Activated CD4-positive, alpha-beta T cell treated with anti-CD3 and anti-CD28 coated beads for 36 hours (primary cell): ENCODE results near the gene CTCFL. TPM values are rescaled to one million over a fixed set of nuclear protein-coding genes. Genes with fewer than 3 reads are reported as not detected.

Source experiments
- ATAC-seq: fragments of 200-7000 bp; cut with Tn5 transposase; one replicate; pipeline ENCODE4 v1.10.0; 2021; ENCODE audit warnings: mild to moderate bottlenecking, moderate library complexity
- CTCF ChIA-PET: fragments of 350-600 bp; sonication (Branson Sonifier 250); formaldehyde crosslinking; loops from one replicate; lab custom pipeline; 2021; ENCODE audit warnings: antibody characterized with exemption; lab: Charles Lee
- POLR2A ChIA-PET: fragments of 350-600 bp; sonication (Branson Sonifier 250); formaldehyde crosslinking; loops from one replicate; lab custom pipeline; 2021; ENCODE audit warnings: antibody characterized with exemption, inconsistent platforms; lab: Charles Lee
- DNase-seq: peaks from one replicate; pipeline ENCODE4 v3.0.0-alpha.2; 2020
- H3K27ac Mint-ChIP-seq: one replicate; pipeline ENCODE4 v1.8.0; 2021; ENCODE audit warnings: mixed read lengths
- H3K27me3 Mint-ChIP-seq: one replicate; pipeline ENCODE4 v1.8.0; 2021; ENCODE audit warnings: mixed read lengths
- H3K36me3 Mint-ChIP-seq: one replicate; pipeline ENCODE4 v1.8.0; 2021; ENCODE audit warnings: low read depth, mixed read lengths
- H3K4me1 Mint-ChIP-seq: one replicate; pipeline ENCODE4 v1.8.0; 2021; ENCODE audit warnings: mixed read lengths
- H3K4me3 Mint-ChIP-seq: one replicate; pipeline ENCODE4 v1.8.0; 2021; ENCODE audit warnings: mild to moderate bottlenecking, moderate library complexity, mixed read lengths
- H3K9me3 Mint-ChIP-seq: one replicate; pipeline ENCODE4 v1.8.0; 2021; ENCODE audit warnings: low read depth, mixed read lengths
- intact Hi-C, 2 experiments: fragments of 100-400 bp; cut with DNase I in 1 of 2; cut with micrococcal nuclease in 1 of 2; formaldehyde crosslinking; loops; one replicate each; pipeline versions ENCODE4 v1.14.2 to v1.15.1; 2022 to 2024; cut with DNase I, micrococcal nuclease
- total RNA-seq, 2 experiments: library from RNA; stranded (reverse); gene quantifications; one replicate each; pipeline ENCODE4 v1.2.3, GENCODE V29; 2021

Gene CTCFL
- total RNA-seq, 2 experiments from 2014 or later: not detected

- intact Hi-C loops: no loop called here
- H3K27me3 Mint-ChIP-seq: peaks cover 10% of the 10 kb centered on the region
- DNase-seq (no peak), ATAC-seq (peak; percentile 33)
- H3K4me1 Mint-ChIP-seq: no peaks in the 10 kb centered on the region
- ChIA-PET CTCF (no interaction called here), POLR2A (no interaction called here)
- H3K4me3 Mint-ChIP-seq: no peak overlapping the region
- H3K36me3 Mint-ChIP-seq: no peaks in the 10 kb centered on the region
- H3K27ac Mint-ChIP-seq: no peak overlapping the region
- no peaks in the 10 kb centered on the region for H3K9me3 Mint-ChIP-seq
Measured at GRCh38 chr20:57544838-57545564, 20.1 kb upstream of the CTCFL start.

- no peaks in the 10 kb centered on the region for H3K36me3 Mint-ChIP-seq
- no peak for DNase-seq
- CTCF ChIA-PET: no interaction called here
- H3K4me3 Mint-ChIP-seq: no peak overlapping the region
- POLR2A ChIA-PET: no interaction called here
- intact Hi-C loops: no loop called here
- peaks cover 3% of the 10 kb centered on the region for H3K9me3 Mint-ChIP-seq
- peaks cover 17% of the 10 kb centered on the region for H3K27me3 Mint-ChIP-seq
- H3K4me1 Mint-ChIP-seq: no peaks in the 10 kb centered on the region
- no peak for ATAC-seq
- no peak overlapping the region for H3K27ac Mint-ChIP-seq
Measured at GRCh38 chr20:57543754-57544153, 18.8 kb upstream of the CTCFL start.

GRCh38 chr20:57540890-57541580, 16.1 kb upstream of the CTCFL start:
- CTCF ChIA-PET: interaction anchor here (0.5 to 1.3 kb wide), 5 partner anchors 20 to 82 kb away, joined by 3 to 4 read pairs (median 3); no protein-coding TSS in a partner anchor
- intact Hi-C loops: no loop called here
- Mint-ChIP-seq H3K9me3 (peaks cover 3% of the 10 kb centered on the region), H3K4me1 (no peaks in the 10 kb centered on the region), H3K4me3 (no peak overlapping the region), H3K36me3 (no peaks in the 10 kb centered on the region), H3K27ac (no peak overlapping the region), H3K27me3 (peaks cover 26% of the 10 kb centered on the region)
- ATAC-seq (no peak), DNase-seq (no peak)
- POLR2A ChIA-PET: no interaction called here

GRCh38 chr20:57539889-57540288, 14.9 kb upstream of the CTCFL start:
- no peaks in the 10 kb centered on the region for H3K4me1 Mint-ChIP-seq
- peaks cover 26% of the 10 kb centered on the region for H3K27me3 Mint-ChIP-seq
- intact Hi-C loops: no loop called here
- CTCF ChIA-PET: interaction anchor here (0.6 kb wide), 1 partner anchor 12 kb away, joined by 3 read pairs; no protein-coding TSS in a partner anchor
- POLR2A ChIA-PET: no interaction called here
- H3K9me3 Mint-ChIP-seq: peaks cover 3% of the 10 kb centered on the region
- no peak for ATAC-seq
- H3K4me3 Mint-ChIP-seq: no peak overlapping the region
- no peak overlapping the region for H3K27ac Mint-ChIP-seq
- no peak for DNase-seq
- H3K36me3 Mint-ChIP-seq: no peaks in the 10 kb centered on the region

- H3K27me3 Mint-ChIP-seq: peaks cover 38% of the 10 kb centered on the region
- no peak for DNase-seq
- POLR2A ChIA-PET: interaction anchor here (0.7 kb wide), 1 partner anchor 1245 kb away, joined by 3 read pairs; no protein-coding TSS in a partner anchor
Measured at GRCh38 chr20:57537822-57538221, 12.9 kb upstream of the CTCFL start.

GRCh38 chr20:57536771-57537724, 12.1 kb upstream of the CTCFL start:
- peaks cover 3% of the 10 kb centered on the region for H3K9me3 Mint-ChIP-seq
- H3K27me3 Mint-ChIP-seq: peaks cover 41% of the 10 kb centered on the region
- ChIA-PET POLR2A (interaction anchor here (0.7 kb wide), 1 partner anchor 1246 kb away, joined by 3 read pairs; no protein-coding TSS in a partner anchor), CTCF (interaction anchor here (0.7 kb wide), 2 partner anchors 58 to 691 kb away, joined by 3 to 5 read pairs; no protein-coding TSS in a partner anchor)
- DNase-seq (no peak), ATAC-seq (no peak)
- H3K4me1 Mint-ChIP-seq: no peaks in the 10 kb centered on the region
- no peak overlapping the region for H3K4me3 Mint-ChIP-seq
- no peak overlapping the region for H3K27ac Mint-ChIP-seq
- H3K36me3 Mint-ChIP-seq: no peaks in the 10 kb centered on the region
- intact Hi-C loops: no loop called here

More at GRCh38 chr20:57537822-57538221, 12.9 kb upstream of the CTCFL start:
- CTCF ChIA-PET: interaction anchor here (0.7 to 1.1 kb wide), 2 partner anchors 57 to 191 kb away, joined by 3 read pairs; no protein-coding TSS in a partner anchor
- Mint-ChIP-seq H3K36me3 (no peaks in the 10 kb centered on the region), H3K9me3 (peaks cover 3% of the 10 kb centered on the region), H3K4me3 (no peak overlapping the region), H3K27ac (no peak overlapping the region), H3K4me1 (no peaks in the 10 kb centered on the region)
- intact Hi-C loops: no loop called here
- ATAC-seq: no peak

- no peak for ATAC-seq
- H3K27me3 Mint-ChIP-seq: peaks cover 41% of the 10 kb centered on the region
Measured at GRCh38 chr20:57536120-57536708, 11.3 kb upstream of the CTCFL start.

GRCh38 chr20:57535297-57535696, 10.4 kb upstream of the CTCFL start:
- peaks cover 3% of the 10 kb centered on the region for H3K9me3 Mint-ChIP-seq
- no peak overlapping the region for H3K4me3 Mint-ChIP-seq
- ATAC-seq (no peak), DNase-seq (no peak)
- peaks cover 37% of the 10 kb centered on the region for H3K27me3 Mint-ChIP-seq
- no peaks in the 10 kb centered on the region for H3K36me3 Mint-ChIP-seq
- intact Hi-C loops: no loop called here
- no peak overlapping the region for H3K27ac Mint-ChIP-seq
- no peaks in the 10 kb centered on the region for H3K4me1 Mint-ChIP-seq
- CTCF ChIA-PET: interaction anchor here (1.0 kb wide), 1 partner anchor 37 kb away, joined by 3 read pairs; no protein-coding TSS in a partner anchor
- POLR2A ChIA-PET: no interaction called here

More at GRCh38 chr20:57536120-57536708, 11.3 kb upstream of the CTCFL start:
- H3K4me3 Mint-ChIP-seq: no peak overlapping the region
- H3K27ac Mint-ChIP-seq: no peak overlapping the region
- ChIA-PET CTCF (interaction anchor here (0.7 kb wide), 1 partner anchor 692 kb away, joined by 5 read pairs; no protein-coding TSS in a partner anchor), POLR2A (no interaction called here)
- intact Hi-C loops: no loop called here
- H3K36me3 Mint-ChIP-seq: no peaks in the 10 kb centered on the region
- H3K4me1 Mint-ChIP-seq: no peaks in the 10 kb centered on the region
- DNase-seq: no peak
- peaks cover 3% of the 10 kb centered on the region for H3K9me3 Mint-ChIP-seq

GRCh38 chr20:57532104-57532503, 7.2 kb upstream of the CTCFL start:
- ChIA-PET POLR2A (no interaction called here), CTCF (interaction anchor here (0.8 kb wide), 1 partner anchor 22 kb away, joined by 3 read pairs; no protein-coding TSS in a partner anchor)

GRCh38 chr20:57530327-57530981, 5.5 kb upstream of the CTCFL start:
- no peaks in the 10 kb centered on the region for H3K4me1 Mint-ChIP-seq
- intact Hi-C loops: no loop called here
- POLR2A ChIA-PET: no interaction called here
- no peaks in the 10 kb centered on the region for H3K9me3 Mint-ChIP-seq
- H3K36me3 Mint-ChIP-seq: no peaks in the 10 kb centered on the region
- H3K27me3 Mint-ChIP-seq: peaks cover 15% of the 10 kb centered on the region
- no peak for ATAC-seq
- CTCF ChIA-PET: interaction anchor here (0.5 to 1.4 kb wide), 3 partner anchors 12 to 656 kb away, joined by 3 to 5 read pairs (median 3); no protein-coding TSS in a partner anchor
- H3K27ac Mint-ChIP-seq: no peak overlapping the region
- no peak for DNase-seq
- no peak overlapping the region for H3K4me3 Mint-ChIP-seq

More at GRCh38 chr20:57532104-57532503, 7.2 kb upstream of the CTCFL start:
- Mint-ChIP-seq H3K27me3 (peaks cover 25% of the 10 kb centered on the region), H3K4me1 (no peaks in the 10 kb centered on the region), H3K4me3 (no peak overlapping the region), H3K9me3 (no peaks in the 10 kb centered on the region), H3K36me3 (no peaks in the 10 kb centered on the region), H3K27ac (no peak overlapping the region)
- DNase-seq (no peak), ATAC-seq (no peak)
- intact Hi-C loops: no loop called here
